HG03097 (cell line): ENCODE results near the gene ZC3H7B.
"Not testable (repeated sequence)": the region's sequence is repeated elsewhere in the genome, so short reads cannot be mapped to it uniquely, and the experiment has no call there.

Source experiments
- ATAC-seq: cut with Tn5 transposase; IDR thresholded peaks from one replicate; pipeline ENCODE4 v1.9.1; 2021; ENCODE audit not compliant: unreplicated experiment, low FRiP score

Gene ZC3H7B

DNA sequence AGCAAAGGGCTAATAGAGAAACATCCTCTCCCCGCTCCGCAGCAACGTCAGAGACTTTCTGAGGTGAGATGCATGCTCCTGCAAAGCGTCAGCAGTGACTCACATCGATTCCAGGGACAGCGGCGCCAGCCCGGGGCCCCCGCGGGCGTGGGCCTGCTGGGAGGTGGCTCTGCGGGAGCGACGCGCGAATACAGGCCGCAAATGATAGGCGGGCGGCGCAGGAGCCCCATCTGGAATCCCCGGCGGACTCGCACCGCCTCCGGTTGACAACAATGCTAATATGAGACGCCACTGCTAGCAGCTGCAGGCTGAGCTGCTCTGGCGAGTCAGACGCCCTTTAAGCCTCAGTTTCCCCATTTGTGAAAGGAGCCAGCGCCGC is 15.9 kb upstream of the ZC3H7B start:
- ATAC-seq, result peak; percentile 10

- ATAC-seq, result peak; percentile 89
Measured at GRCh38 chr22:41285820-41286638, 15.3 kb upstream of the ZC3H7B start, which contains the start of gene RANGAP1. TSS of gene RANGAP1 (minus strand) at chr22:41286187. CDS start at chr22:41281044, 5,143 bp downstream.

DNA sequence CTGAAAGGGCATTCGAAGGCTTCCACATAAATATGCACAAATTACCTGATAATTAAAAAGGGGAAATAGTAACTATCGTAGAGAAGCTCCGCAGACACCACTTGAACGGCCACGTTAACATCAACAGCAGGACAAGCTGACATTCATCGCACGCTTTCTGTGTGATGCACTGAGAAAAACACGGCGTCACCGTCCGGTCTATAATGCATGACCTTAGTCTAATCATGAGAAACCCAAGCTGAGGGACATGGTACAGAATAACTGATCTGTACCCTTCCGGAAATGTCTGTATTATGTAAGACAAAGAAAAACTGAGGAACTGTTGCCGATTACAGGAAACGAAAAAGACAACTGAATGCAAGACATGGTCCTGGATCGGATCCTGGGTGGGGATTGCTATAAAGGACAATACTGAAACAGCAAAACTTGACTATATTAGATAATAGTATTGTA is 14.7 kb upstream of the ZC3H7B start:
- ATAC-seq, result peak; percentile 17

- no peak for ATAC-seq
Measured at GRCh38 chr22:41288245-41288946, 12.9 kb upstream of the ZC3H7B start.

DNA sequence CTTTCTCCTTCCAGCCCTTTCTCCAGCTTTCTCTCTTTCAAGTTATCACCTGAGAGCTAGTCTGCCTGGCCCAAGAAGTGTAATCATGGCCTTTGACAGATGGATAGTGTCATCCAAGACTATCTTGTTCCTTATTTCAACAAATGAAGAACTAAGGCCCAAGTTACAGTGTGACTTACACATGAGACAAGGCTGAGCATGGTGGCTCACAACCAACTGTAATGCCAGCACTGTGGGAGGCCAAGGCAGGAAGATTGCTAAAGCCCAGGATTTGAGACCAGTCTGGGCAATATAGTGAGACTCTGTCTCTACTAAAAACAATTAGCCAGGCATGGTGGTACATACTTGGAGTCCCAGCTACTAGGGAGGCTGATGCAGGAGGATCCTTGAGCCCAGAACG is 11.7 kb upstream of the ZC3H7B start:
- ATAC-seq, result no peak

DNA sequence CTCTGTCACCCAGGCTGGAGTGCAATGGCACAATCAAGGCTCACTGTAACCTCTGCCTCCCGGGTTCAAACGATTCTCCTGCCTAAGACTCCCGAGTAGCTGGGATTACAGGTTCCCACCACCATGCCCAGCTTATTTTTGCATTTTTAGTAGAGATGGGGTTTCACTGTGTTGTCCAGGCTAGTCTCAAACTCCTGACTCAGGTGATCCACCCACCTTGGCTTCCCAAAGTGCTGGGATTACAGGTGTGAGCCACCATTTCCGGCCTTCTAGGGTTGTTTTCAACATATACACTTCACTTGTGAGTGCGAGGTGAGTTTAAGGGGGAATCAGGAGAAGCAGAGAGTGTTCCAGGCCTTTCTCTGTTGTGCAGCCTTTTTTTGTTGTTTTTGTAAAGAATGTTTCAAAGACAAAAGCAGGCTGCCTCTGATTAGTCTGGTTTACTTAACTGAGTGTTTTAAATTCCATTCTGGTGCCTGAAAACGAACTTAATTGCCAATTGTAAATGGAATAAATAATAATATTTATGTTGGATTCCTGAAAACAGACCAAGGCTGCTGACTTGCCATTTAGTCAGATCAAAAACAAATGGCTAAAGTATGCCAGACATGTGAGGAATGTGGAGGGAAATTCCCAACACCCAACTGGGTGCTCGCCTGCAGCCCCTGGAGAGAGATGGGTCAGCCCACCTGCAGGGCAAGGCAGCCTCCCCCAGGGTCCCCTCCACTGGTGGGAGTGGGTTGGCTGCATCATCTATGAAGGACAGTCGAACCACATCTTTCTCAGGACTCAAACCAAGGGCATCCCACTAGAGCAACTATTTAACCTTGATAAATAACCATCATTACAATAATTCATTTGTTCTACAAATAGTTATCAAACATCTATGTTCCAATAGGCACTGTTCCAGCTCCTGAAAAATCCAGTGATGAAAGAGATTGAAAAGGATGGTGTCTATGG is 10.8 kb upstream of the ZC3H7B start:
- ATAC-seq, result no peak

- ATAC-seq, result not testable (repeated sequence)
Measured at GRCh38 chr22:41294816-41295215, 6.5 kb upstream of the ZC3H7B start.

DNA sequence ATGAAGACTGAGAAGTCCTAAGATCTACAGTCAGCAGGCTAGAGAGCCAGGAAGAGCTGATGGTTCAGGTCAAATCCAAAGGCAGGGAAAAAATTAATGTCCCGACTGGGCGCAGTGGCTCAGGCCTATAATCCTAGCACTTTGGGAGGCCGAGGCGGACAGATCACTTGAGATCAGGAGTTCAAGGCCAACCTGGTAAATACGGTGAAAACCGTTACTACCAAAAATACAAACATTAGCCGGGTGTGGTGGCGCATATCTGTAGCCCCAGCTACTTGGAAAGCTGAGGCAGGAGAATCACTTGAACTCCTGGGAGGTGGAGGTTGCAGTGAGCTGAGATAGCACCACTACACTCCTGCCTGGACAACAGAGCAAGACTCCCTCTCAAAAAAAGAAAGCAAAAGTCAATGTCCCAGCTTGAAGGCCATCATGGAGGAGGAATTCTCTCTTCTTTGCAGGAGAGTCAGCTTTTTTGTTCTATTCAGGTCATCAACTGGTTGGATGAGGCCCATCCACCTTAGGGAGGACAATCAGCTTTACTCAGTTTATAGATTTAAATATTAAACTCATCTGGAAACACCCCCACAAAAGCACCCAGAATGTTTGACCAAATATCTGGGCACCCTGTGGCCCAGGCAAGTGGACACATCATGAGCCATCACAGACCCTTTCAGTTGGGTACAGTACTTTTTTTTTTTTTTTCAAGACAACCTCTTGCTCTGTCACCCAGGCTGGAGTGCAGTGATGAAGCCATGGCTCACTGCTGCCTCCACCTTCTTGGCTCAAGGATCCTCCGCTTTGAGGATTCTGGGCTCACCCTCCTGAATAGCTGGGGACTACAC is 4.3 kb upstream of the ZC3H7B start:
- no peak for ATAC-seq

DNA sequence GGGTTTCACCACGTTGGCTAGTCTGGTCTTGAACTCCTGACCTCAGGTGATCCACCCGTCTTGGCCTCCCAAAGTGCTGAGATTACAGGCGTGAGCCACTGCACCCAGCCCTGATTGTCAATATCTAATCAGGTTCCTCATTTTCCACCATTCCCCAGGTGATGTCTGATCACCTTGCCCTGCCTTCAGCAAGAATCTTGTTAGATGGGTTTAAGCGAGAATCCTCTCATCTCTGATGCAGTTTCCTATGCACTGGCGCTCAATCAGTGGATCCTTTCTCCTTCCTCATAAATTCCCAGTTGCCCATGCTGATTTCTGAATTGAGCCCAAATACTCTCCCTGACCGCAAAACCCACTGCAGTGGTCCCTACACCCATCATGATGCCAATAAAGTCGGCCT is 664 bp upstream of the ZC3H7B start:
- ATAC-seq, result no peak

GRCh38 chr22:41302021-41302767 is 869 bp downstream of the ZC3H7B start:
- ATAC-seq, result no peak

DNA sequence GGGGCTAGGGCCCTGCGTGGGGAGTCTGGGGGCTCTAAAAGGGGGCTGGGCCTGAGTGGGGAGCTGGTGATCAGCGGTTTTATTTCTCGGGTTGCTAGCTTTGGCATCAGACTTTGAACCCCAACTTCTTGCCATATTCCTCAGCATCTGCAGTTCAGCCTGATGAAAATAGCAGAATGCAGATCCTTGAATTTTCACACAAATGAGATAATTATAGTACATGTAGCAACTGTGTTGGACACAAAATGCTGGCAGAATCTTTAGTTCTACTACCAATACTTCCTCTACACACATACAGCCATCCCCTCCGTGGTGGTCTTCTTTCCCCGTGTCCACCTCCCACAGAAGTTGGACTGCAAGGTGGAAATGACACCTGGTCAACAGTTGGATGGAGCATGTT is 1.5 kb downstream of the ZC3H7B start:
- no peak for ATAC-seq

GRCh38 chr22:41305646-41306045 is 4.3 kb downstream of the ZC3H7B start:
- no peak for ATAC-seq

DNA sequence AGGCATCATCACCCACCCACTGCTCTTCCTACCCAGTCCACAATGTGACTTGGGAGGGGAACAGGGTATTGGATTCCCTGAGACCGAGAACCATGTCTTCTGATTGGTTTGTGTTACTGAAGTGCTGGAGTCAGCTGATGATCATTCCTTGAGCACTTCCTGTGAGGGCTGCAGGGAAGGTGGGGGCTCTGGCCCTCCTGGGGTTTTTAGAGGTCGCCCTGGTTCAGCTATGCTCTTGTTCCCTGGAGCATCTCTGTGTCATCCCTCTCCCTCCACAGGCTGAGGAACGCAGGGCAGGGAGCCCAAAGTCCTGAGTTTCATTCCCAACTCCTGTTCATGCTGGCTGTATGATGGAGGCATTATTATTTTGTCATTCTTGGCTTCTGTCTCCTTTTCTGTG is 6.7 kb downstream of the ZC3H7B start:
- no peak for ATAC-seq

DNA sequence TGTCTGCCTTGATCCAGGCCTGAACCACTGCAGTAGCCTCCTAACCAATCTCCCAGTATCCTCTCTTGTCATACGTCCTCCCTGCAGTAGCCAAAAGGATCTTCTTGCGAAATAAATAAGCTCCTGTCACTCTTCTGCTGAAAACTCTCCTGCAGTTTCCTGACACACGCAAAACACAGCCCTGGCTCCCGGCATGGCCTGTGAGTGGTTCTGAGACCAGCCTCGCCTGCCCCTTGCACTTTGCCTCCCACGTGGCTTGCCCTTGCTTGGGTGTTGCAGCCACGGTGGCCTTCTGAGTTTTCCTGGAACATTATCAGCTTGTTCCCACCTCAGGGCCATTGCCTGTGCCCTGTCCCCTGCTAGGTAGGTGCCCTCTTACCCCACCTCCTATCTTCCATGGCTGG is 7.2 kb downstream of the ZC3H7B start:
- ATAC-seq, result no peak

- no peak for ATAC-seq
Measured at GRCh38 chr22:41310336-41310735, 9.0 kb downstream of the ZC3H7B start.

DNA sequence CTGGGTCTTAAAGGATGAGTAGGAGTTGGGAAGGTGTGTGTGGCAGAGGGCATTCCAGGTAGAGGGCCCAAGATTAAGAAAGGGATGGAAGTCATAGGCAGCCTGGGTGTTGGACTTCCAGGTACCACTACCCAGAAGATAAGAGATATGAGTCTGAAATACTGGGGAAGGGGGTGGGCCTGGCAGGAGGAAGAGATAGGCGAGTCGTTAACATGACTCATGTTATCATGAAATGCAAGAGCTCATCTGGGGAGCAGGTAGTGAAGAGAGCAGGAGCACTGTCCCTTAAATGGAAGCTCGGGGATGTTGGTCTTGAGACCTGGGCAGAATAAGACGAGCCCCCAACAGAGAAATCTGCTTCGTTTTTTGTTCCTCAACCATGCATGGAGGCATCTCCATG is 10.2 kb downstream of the ZC3H7B start:
- no peak for ATAC-seq

GRCh38 chr22:41314821-41315220 is 13.5 kb downstream of the ZC3H7B start:
- ATAC-seq, result no peak

- no peak for ATAC-seq
Measured at GRCh38 chr22:41315586-41315985, 14.3 kb downstream of the ZC3H7B start.
